A673 (cell line): ENCODE data around the gene GEMIN8.

Experiments used
- EZH2 ChIP-seq: fragments of 200-600 bp; sonication (generic); IDR thresholded peaks from 2 replicates; pipeline ENCODE4 v1.6.1; 2017; ENCODE audit warnings: borderline replicate concordance, low read depth, mild to moderate bottlenecking, mixed read lengths, antibody characterized with exemption, low read length; ENCODE audit not compliant: poor library complexity, severe bottlenecking
- TF ChIP-seq, protein P1 (sequence below): fragments of 300-800, 200-600 bp; sonication (generic); conservative IDR thresholded peaks from 2 replicates; pipeline ENCODE4 v1.5.1; 2017; ENCODE audit warnings: low read depth, mild to moderate bottlenecking, antibody characterized with exemption, low read length, moderate library complexity, mixed read lengths

DNA sequence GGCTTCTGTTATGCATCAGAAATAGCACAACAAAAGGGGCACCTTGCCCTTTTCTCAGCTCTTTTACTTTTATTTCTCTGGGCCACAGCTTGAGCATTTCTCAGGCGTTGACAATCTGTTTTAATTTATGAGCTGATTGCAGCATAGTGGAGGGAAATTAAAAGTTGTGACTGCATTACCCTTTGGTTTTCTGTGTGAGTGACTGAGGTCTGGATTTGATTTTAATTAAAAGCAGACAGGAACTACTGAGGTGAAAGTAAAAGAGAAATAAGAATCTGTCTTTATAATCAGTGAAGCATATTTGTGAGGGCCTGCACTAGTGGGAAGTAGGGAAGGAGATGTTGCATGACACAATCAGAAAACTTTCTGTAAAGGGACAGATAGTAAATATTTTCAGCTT, 43.4 kb upstream of the GEMIN8 start:
- TF ChIP-seq, protein P1, sequence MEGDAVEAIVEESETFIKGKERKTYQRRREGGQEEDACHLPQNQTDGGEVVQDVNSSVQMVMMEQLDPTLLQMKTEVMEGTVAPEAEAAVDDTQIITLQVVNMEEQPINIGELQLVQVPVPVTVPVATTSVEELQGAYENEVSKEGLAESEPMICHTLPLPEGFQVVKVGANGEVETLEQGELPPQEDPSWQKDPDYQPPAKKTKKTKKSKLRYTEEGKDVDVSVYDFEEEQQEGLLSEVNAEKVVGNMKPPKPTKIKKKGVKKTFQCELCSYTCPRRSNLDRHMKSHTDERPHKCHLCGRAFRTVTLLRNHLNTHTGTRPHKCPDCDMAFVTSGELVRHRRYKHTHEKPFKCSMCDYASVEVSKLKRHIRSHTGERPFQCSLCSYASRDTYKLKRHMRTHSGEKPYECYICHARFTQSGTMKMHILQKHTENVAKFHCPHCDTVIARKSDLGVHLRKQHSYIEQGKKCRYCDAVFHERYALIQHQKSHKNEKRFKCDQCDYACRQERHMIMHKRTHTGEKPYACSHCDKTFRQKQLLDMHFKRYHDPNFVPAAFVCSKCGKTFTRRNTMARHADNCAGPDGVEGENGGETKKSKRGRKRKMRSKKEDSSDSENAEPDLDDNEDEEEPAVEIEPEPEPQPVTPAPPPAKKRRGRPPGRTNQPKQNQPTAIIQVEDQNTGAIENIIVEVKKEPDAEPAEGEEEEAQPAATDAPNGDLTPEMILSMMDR = no peak
- TF ChIP-seq EZH2 = no peak
